DOHH2 (cell line): ENCODE data around the gene RAPH1.

Experiments used
- H3F3A ChIP-seq: fragments of 200-600 bp; sonication (generic), shearing (Covaris generic); 2 replicates; pipeline ENCODE4 v1.6.0; 2016; ENCODE audit warnings: antibody characterized with exemption, mild to moderate bottlenecking; ENCODE audit not compliant: control insufficient read depth, insufficient read depth
- H3K27ac ChIP-seq: fragments of 200-600 bp; sonication (generic); 2 replicates; pipeline ENCODE4 v1.5.1; 2014; ENCODE audit warnings: low read depth, mild to moderate bottlenecking, low read length, moderate library complexity
- H3K27me3 ChIP-seq: fragments of 200-600 bp; sonication (generic); 2 replicates; pipeline ENCODE4 v1.6.1; 2014; ENCODE audit warnings: mild to moderate bottlenecking, low read length, mixed read lengths; ENCODE audit not compliant: control insufficient read depth
- H3K36me3 ChIP-seq: fragments of 200-600 bp; sonication (generic); 2 replicates; pipeline ENCODE4 v1.6.1; 2014; ENCODE audit warnings: mild to moderate bottlenecking, low read length, moderate library complexity, mixed read lengths; ENCODE audit not compliant: control insufficient read depth
- H3K4me1 ChIP-seq: fragments of 200-600 bp; sonication (generic); 2 replicates; pipeline ENCODE4 v1.6.1; 2014; ENCODE audit warnings: mild to moderate bottlenecking, low read length, mixed read lengths; ENCODE audit not compliant: control insufficient read depth
- H3K4me2 ChIP-seq: fragments of 200-600 bp; sonication (generic); 2 replicates; pipeline ENCODE4 v1.6.0; 2014; ENCODE audit warnings: mild to moderate bottlenecking, low read length, moderate library complexity
- H3K4me3 ChIP-seq: fragments of 200-600 bp; sonication (generic); 2 replicates; pipeline ENCODE4 v1.5.1; 2014; ENCODE audit warnings: mild to moderate bottlenecking, low read length, mixed read lengths
- H3K79me2 ChIP-seq: fragments of 200-600 bp; sonication (generic); 2 replicates; pipeline ENCODE4 v1.6.1; 2014; ENCODE audit warnings: mild to moderate bottlenecking, low read length, mixed read lengths; ENCODE audit not compliant: control insufficient read depth
- H3K9me2 ChIP-seq: fragments of 200-600 bp; sonication (generic); replicated peaks from 2 replicates; pipeline ENCODE4 v1.6.1; 2014; ENCODE audit warnings: mild to moderate bottlenecking, low read length, mixed read lengths; ENCODE audit not compliant: control insufficient read depth
- H3K9me3 ChIP-seq: fragments of 200-600 bp; sonication (generic); 2 replicates; pipeline ENCODE4 v1.6.1; 2014; ENCODE audit warnings: antibody characterized with exemption, low read length, mixed read lengths; ENCODE audit not compliant: control insufficient read depth, insufficient read depth
- H4K20me1 ChIP-seq: fragments of 200-600 bp; sonication (generic); 2 replicates; pipeline ENCODE4 v1.6.0; 2014; ENCODE audit warnings: low read depth, mild to moderate bottlenecking, antibody characterized with exemption, low read length, moderate library complexity; ENCODE audit not compliant: control insufficient read depth, insufficient read depth
- EZH2phosphoT487 ChIP-seq: fragments of 200-600 bp; sonication (generic); IDR thresholded peaks from 2 replicates; pipeline ENCODE4 v1.6.1; 2017; ENCODE audit warnings: borderline replicate concordance, mild to moderate bottlenecking, antibody characterized with exemption, low read length, moderate library complexity, mixed read lengths
- TF ChIP-seq, protein P1 (sequence below): fragments of 200-600 bp; sonication (generic); IDR thresholded peaks from one replicate; pipeline ENCODE4 v1.5.1; 2014; ENCODE audit warnings: antibody characterized with exemption, mild to moderate bottlenecking, low read depth, low read length; ENCODE audit not compliant: poor library complexity, severe bottlenecking

RAPH1 gene

DNA sequence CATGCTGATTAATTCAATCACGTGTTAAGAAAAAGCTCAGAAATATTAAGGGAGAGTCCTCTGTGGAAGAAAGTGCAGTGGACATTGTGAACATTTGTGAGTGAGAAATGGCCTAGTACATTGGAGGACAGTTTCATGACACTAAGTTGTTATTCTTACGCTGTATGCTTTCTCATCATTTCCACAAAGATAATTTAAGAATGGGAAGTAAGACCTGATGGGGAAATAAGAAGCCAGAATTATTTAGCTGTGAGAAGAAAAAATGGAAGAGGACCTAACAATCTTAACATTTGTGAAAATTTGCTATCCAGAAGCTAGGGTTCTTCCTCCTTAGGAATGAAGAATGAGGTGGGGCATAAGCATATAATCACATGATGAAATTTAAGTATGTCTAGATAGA lies 15.2 kb upstream of the RAPH1 start:
- Histone ChIP-seq H3K36me3 (no peaks in the 10 kb centered on the region), H3K79me2 (no peaks in the 10 kb centered on the region), H4K20me1 (no peaks in the 10 kb centered on the region), H3K4me1 (no peaks in the 10 kb centered on the region), H3K9me3 (no peaks in the 10 kb centered on the region), H3K27me3 (0 out of 2 replicates have a peak, but pooled peaks cover 13% of the 10 kb centered on the region), H3F3A (no peaks in the 10 kb centered on the region), H3K27ac (no peak overlapping the region), H3K4me3 (no peak overlapping the region), H3K4me2 (no peak overlapping the region), H3K9me2 (no peaks in the 10 kb centered on the region)
- TF ChIP-seq EZH2phosphoT487: no peak
- TF ChIP-seq, protein P1, sequence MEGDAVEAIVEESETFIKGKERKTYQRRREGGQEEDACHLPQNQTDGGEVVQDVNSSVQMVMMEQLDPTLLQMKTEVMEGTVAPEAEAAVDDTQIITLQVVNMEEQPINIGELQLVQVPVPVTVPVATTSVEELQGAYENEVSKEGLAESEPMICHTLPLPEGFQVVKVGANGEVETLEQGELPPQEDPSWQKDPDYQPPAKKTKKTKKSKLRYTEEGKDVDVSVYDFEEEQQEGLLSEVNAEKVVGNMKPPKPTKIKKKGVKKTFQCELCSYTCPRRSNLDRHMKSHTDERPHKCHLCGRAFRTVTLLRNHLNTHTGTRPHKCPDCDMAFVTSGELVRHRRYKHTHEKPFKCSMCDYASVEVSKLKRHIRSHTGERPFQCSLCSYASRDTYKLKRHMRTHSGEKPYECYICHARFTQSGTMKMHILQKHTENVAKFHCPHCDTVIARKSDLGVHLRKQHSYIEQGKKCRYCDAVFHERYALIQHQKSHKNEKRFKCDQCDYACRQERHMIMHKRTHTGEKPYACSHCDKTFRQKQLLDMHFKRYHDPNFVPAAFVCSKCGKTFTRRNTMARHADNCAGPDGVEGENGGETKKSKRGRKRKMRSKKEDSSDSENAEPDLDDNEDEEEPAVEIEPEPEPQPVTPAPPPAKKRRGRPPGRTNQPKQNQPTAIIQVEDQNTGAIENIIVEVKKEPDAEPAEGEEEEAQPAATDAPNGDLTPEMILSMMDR: no peak

DNA sequence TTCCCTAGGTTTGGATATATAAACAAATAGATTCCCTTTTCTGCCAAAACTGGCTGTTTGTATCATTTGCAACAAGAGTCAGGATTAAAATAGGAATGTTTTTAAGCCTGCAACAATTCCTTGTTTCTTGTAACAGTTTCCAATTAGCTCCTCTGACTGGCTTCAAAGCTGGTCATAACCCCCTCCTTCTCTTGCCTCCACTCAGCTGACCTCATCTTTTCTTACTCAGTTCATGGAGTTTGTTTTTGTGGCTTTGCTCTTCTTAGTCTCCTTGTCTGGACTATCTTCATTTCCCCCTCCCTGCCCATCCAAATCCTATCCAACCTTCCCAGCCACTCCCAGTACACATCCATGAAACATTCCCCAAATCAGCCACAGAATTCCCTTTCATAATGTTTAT lies 14.3 kb upstream of the RAPH1 start:
- H4K20me1 ChIP-seq: no peaks in the 10 kb centered on the region
- no peaks in the 10 kb centered on the region for H3K36me3 ChIP-seq
- no peaks in the 10 kb centered on the region for H3K4me1 ChIP-seq
- H3K9me2 ChIP-seq: no peaks in the 10 kb centered on the region
- no peak overlapping the region for H3K27ac ChIP-seq
- 0 out of 2 replicates have a peak, but pooled peaks cover 13% of the 10 kb centered on the region for H3K27me3 ChIP-seq
- H3K79me2 ChIP-seq: no peaks in the 10 kb centered on the region
- H3K9me3 ChIP-seq: no peaks in the 10 kb centered on the region
- no peak overlapping the region for H3K4me2 ChIP-seq
- H3K4me3 ChIP-seq: no peak overlapping the region
- TF ChIP-seq, protein P1: no peak
- TF ChIP-seq EZH2phosphoT487: no peak
- no peaks in the 10 kb centered on the region for H3F3A ChIP-seq

DNA sequence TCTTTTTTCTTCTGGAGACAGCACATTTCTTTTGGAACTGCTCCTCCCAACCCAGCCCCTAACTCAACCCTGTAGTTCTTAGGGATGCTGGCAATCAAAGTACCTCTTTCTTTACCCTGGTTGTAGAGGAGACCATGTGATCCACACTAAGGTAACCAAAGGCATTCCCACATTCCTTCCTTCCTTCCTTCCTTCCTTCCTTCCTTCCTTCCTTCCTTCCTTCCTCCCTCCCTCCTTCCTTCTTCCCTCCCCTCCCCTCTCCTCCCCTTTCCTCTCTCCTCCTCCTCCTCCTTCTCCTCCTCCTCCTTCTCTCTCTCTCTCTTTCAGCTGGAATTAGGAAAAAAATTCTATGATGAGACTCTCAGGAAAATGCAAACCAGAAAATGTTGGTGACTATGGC lies 13.8 kb upstream of the RAPH1 start:
- no peaks in the 10 kb centered on the region for H4K20me1 ChIP-seq
- no peaks in the 10 kb centered on the region for H3K9me2 ChIP-seq
- no peaks in the 10 kb centered on the region for H3K79me2 ChIP-seq
- H3K36me3 ChIP-seq: no peaks in the 10 kb centered on the region
- H3K4me2 ChIP-seq: no peak overlapping the region
- TF ChIP-seq EZH2phosphoT487: no peak
- TF ChIP-seq, protein P1: no peak
- no peak overlapping the region for H3K4me3 ChIP-seq
- no peaks in the 10 kb centered on the region for H3K4me1 ChIP-seq
- no peaks in the 10 kb centered on the region for H3F3A ChIP-seq
- H3K9me3 ChIP-seq: no peaks in the 10 kb centered on the region
- no peak overlapping the region for H3K27ac ChIP-seq
- H3K27me3 ChIP-seq: 0 out of 2 replicates have a peak, but pooled peaks cover 12% of the 10 kb centered on the region
